BLaER1 treated with 17β-estradiol and CSF1 and Interleukin-3, amounts not matched to agents 10 nM and 100 nM (cell line): Measurements from ENCODE around the gene R3HDM4.
A peak's percentile ranks its signal among the peaks of the same experiment; 100 is the strongest.

Experiments
- H3K27ac ChIP-seq, 11 experiments: shearing (Covaris generic); formaldehyde crosslinking; 2 replicates each; pipeline ENCODE4 v1.8.1; 2022
- H3K27me3 ChIP-seq, 11 experiments: shearing (Covaris generic); formaldehyde crosslinking; 2 replicates each; pipeline ENCODE4 v1.8.1; 2022
- H3K36me3 ChIP-seq, 11 experiments: shearing (Covaris generic); formaldehyde crosslinking; 2 replicates each; pipeline ENCODE4 v1.8.1; 2022
- H3K4me1 ChIP-seq, 10 experiments: shearing (Covaris generic); formaldehyde crosslinking; 2 replicates each; pipeline ENCODE4 v1.8.1; 2022
- H3K4me2 ChIP-seq, 11 experiments: shearing (Covaris generic); formaldehyde crosslinking; 2 replicates each; pipeline ENCODE4 v1.8.1; 2022
- H3K4me3 ChIP-seq, 10 experiments: shearing (Covaris generic); formaldehyde crosslinking; 2 replicates each; pipeline ENCODE4 v1.8.1; 2022
- H3K9ac ChIP-seq, 11 experiments: shearing (Covaris generic); formaldehyde crosslinking; 2 replicates each; pipeline ENCODE4 v1.8.1; 2022
- H3K9me3 ChIP-seq, 11 experiments: shearing (Covaris generic); formaldehyde crosslinking; replicated peaks in 1 of 11; 2 replicates each; pipeline ENCODE4 v1.8.1; 2022
- H4K20me1 ChIP-seq, 11 experiments: shearing (Covaris generic); formaldehyde crosslinking; 2 replicates each; pipeline ENCODE4 v1.8.1; 2022
- Cebpa-rat ChIP-seq, 11 experiments: shearing (Covaris generic); IDR thresholded peaks; 2 replicates each; pipeline ENCODE4 v1.8.1; 2022

R3HDM4 gene

GRCh38 chr19:950352-951066, 37.5 kb upstream of the R3HDM4 start:
- H3K9ac ChIP-seq = peak overlapping the region in 7 of 11 experiments; percentile 16 to 94 (median 86); a peak in 8 of 22 replicates
- H3K9me3 ChIP-seq = no peaks in the 10 kb centered on the region
- no peak overlapping the region for H3K4me3 ChIP-seq
- no peak for TF ChIP-seq Cebpa-rat (IDR thresholded peaks at IDR 0.05)
- H3K27me3 ChIP-seq = no peaks in the 10 kb centered on the region
- H4K20me1 ChIP-seq = peaks cover 4 to 79% (median 18%) of the 10 kb centered on the region in 11 experiments; a peak in 20 of 22 replicates
- H3K36me3 ChIP-seq = peaks cover 0 to 19% (median 0%) of the 10 kb centered on the region in 11 experiments; a peak in 7 of 22 replicates
- peak overlapping the region in 10 of 11 experiments; percentile 10 to 100 (median 72); a peak in 16 of 22 replicates for H3K4me2 ChIP-seq
- H3K27ac ChIP-seq = peak overlapping the region in 8 of 11 experiments; percentile 8 to 95 (median 74); a peak in 9 of 22 replicates
- peaks cover 87 to 98% (median 93%) of the 10 kb centered on the region in 10 experiments for H3K4me1 ChIP-seq

DNA sequence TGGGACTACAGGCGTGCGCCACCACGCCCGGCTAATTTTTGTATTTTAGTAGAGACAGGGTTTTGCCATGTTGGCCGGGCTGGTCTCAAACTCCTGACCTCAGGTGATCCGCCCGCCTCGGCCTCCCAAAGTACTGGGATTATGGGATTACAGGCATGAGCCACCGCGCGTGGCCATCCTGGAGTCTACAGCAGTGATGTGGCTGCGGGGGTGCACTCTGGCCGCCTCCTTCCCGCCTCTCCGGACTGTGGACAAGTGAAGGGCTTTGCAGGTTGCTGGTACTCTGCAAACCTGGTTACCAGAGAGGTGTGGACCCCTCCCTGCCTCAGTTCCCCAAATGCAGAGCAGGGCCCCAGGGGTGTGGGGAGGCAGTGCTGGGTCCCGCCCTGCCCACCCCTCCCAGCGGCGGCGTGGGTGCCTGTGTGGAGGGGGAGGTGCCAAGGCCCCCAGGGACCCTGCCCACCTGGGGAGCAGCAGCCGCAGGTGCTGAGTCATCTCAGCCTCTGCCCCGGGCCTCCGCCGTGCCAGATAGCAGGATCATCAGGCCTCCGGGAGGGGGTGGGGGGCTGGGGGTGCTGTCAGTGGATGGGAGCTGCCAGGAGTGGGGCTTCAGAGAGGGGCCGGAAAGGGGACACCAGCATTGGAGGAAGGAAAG, 36.0 kb upstream of the R3HDM4 start:
- H3K27me3 ChIP-seq = no peaks in the 10 kb centered on the region
- H3K4me1 ChIP-seq = peaks cover 74 to 98% (median 85%) of the 10 kb centered on the region in 10 experiments
- TF ChIP-seq Cebpa-rat (IDR thresholded peaks at IDR 0.05) = no peak
- H3K36me3 ChIP-seq = peaks cover 0 to 30% (median 7%) of the 10 kb centered on the region in 11 experiments; a peak in 13 of 22 replicates
- peak overlapping the region in 6 of 11 experiments; percentile 3 to 44 (median 20); a peak in 7 of 22 replicates for H3K9ac ChIP-seq
- H3K4me2 ChIP-seq = peak overlapping the region; percentile 69 to 94 (median 83)
- no peaks in the 10 kb centered on the region for H3K9me3 ChIP-seq
- H3K4me3 ChIP-seq = no peak overlapping the region
- H3K27ac ChIP-seq = peak overlapping the region in 8 of 11 experiments; percentile 40 to 91 (median 77); a peak in 15 of 22 replicates
- H4K20me1 ChIP-seq = peaks cover 19 to 81% (median 34%) of the 10 kb centered on the region in 11 experiments; a peak in 21 of 22 replicates

- Histone ChIP-seq H4K20me1 (peaks cover 26 to 86% (median 42%) of the 10 kb centered on the region in 11 experiments; a peak in 21 of 22 replicates), H3K9me3 (no peaks in the 10 kb centered on the region), H3K36me3 (peaks cover under 1 to 41% (median 14%) of the 10 kb centered on the region in 11 experiments; a peak in 16 of 22 replicates), H3K27me3 (no peaks in the 10 kb centered on the region), H3K4me1 (peaks cover 63 to 98% (median 75%) of the 10 kb centered on the region in 10 experiments), H3K4me3 (peak overlapping the region in 7 of 10 experiments; percentile 4 to 38 (median 22); a peak in 7 of 20 replicates), H3K27ac (peak overlapping the region; percentile 69 to 91 (median 81)), H3K9ac (peak overlapping the region; percentile 51 to 82 (median 73)), H3K4me2 (peak overlapping the region; percentile 69 to 95 (median 83))
- no peak for TF ChIP-seq Cebpa-rat (IDR thresholded peaks at IDR 0.05)
Measured at GRCh38 chr19:947707-948539, 34.9 kb upstream of the R3HDM4 start.

- H3K4me3 ChIP-seq = peak overlapping the region in 6 of 10 experiments; percentile 4 to 38 (median 22); a peak in 7 of 20 replicates
- H4K20me1 ChIP-seq = peaks cover 34 to 88% (median 50%) of the 10 kb centered on the region in 11 experiments
- peaks cover 61 to 98% (median 73%) of the 10 kb centered on the region in 10 experiments for H3K4me1 ChIP-seq
- H3K9ac ChIP-seq = peak overlapping the region; percentile 51 to 82 (median 73)
- H3K27me3 ChIP-seq = no peaks in the 10 kb centered on the region
- H3K27ac ChIP-seq = peak overlapping the region; percentile 69 to 91 (median 78)
- peaks cover 8 to 48% (median 21%) of the 10 kb centered on the region in 11 experiments; a peak in 21 of 22 replicates for H3K36me3 ChIP-seq
- H3K4me2 ChIP-seq = peak overlapping the region; percentile 69 to 95 (median 83)
- H3K9me3 ChIP-seq = no peaks in the 10 kb centered on the region
- TF ChIP-seq Cebpa-rat (IDR thresholded peaks at IDR 0.05) = no peak
Measured at GRCh38 chr19:947090-947706, 34.2 kb upstream of the R3HDM4 start.

DNA sequence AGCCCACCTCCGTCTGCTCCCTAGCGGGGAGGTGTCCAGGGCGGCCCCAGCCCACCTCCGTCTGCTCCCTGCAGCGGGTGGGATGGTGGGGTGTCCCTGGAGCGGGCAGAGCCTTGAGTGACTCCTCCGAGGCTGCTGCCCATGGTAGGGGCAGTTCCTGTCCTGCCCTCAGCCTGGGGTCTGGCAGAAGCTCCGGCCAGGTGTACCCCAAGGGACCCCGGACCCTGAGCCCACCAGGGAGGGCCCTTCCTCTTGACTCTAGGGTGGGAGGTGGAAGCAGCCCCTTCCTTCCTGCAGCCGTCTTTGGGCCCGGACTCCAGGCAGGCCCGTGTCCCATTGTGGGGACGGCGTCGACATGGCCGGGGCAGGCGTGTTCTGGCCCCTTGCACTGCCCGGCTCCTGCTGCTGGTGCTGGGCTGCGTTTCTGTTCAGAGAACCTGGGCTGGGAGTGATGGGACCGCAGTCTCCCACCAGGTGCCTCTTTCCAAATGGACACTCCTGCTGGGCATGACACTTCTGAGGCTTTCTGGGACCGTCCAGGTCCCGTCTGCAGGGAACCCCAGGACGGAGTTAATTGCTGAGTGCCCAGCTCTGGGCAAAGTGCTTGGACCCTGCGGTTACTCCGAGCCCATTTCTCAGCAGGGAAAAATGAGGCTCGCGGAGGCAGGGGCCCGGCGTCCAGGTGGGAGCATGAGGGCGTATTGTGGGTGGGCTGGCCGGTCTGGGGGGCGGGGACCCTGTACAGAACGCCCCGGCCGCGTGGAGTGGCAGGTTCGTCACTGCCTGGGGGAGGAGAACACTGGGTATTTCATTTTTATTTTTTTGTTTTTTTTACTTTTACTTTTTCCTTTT, 32.6 kb upstream of the R3HDM4 start:
- TF ChIP-seq Cebpa-rat (IDR thresholded peaks at IDR 0.05) = no peak
- H3K9ac ChIP-seq = peak overlapping the region in 3 of 11 experiments; percentile 9 to 15 (median 11); a peak in 2 of 22 replicates
- peaks cover 49 to 95% (median 65%) of the 10 kb centered on the region in 11 experiments for H4K20me1 ChIP-seq
- peak overlapping the region in 6 of 11 experiments; percentile 4 to 32 (median 16); a peak in 9 of 22 replicates for H3K27ac ChIP-seq
- H3K4me3 ChIP-seq = no peak overlapping the region
- H3K4me2 ChIP-seq = peak overlapping the region in 7 of 11 experiments; percentile 7 to 95 (median 23); a peak in 7 of 22 replicates
- H3K9me3 ChIP-seq = no peaks in the 10 kb centered on the region
- peaks cover 61 to 98% (median 73%) of the 10 kb centered on the region in 10 experiments for H3K4me1 ChIP-seq
- no peaks in the 10 kb centered on the region for H3K27me3 ChIP-seq
- peaks cover 11 to 59% (median 26%) of the 10 kb centered on the region in 11 experiments; a peak in 21 of 22 replicates for H3K36me3 ChIP-seq

DNA sequence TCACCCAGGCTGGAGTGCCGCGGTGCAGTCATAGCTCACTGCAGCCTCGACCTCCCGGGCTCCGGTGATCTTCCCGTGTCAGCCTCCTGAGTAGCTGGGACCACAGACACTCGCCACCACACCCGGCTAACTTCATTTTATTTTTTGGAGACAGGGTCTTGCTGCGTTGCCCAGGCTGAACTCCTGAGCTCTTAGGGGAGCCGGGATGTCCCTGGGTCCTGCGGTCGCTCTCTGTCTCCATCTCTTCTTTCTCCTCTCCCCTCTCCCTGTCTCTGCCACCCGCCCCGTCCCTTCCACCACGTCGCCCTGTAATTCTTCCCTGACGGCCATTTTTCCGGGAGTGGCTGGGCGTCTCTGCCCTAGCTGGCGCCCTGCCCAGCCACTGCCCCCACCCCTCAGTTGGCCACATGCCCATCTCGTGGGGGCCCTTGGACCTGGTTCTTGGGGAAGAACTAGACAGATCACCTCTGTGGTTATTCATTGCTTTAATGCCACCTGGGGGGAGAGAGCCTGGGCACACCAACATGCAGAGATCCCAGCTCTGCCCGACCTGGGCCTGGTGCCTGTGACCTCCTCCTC, 31.7 kb upstream of the R3HDM4 start:
- Histone ChIP-seq H3K4me1 (peaks cover 61 to 98% (median 74%) of the 10 kb centered on the region in 10 experiments), H3K27me3 (no peaks in the 10 kb centered on the region), H3K4me3 (no peak overlapping the region), H3K27ac (peak overlapping the region in 4 of 11 experiments; percentile 8 to 32 (median 20); a peak in 5 of 22 replicates), H3K9ac (peak overlapping the region in 3 of 11 experiments; percentile 9 to 15 (median 11); a peak in 2 of 22 replicates), H3K4me2 (peak overlapping the region in 6 of 11 experiments; percentile 7 to 95 (median 57); a peak in 7 of 22 replicates), H3K9me3 (no peaks in the 10 kb centered on the region), H3K36me3 (peaks cover 12 to 62% (median 28%) of the 10 kb centered on the region in 11 experiments; a peak in 21 of 22 replicates), H4K20me1 (peaks cover 58 to 98% (median 74%) of the 10 kb centered on the region in 11 experiments)
- no peak for TF ChIP-seq Cebpa-rat (IDR thresholded peaks at IDR 0.05)

DNA sequence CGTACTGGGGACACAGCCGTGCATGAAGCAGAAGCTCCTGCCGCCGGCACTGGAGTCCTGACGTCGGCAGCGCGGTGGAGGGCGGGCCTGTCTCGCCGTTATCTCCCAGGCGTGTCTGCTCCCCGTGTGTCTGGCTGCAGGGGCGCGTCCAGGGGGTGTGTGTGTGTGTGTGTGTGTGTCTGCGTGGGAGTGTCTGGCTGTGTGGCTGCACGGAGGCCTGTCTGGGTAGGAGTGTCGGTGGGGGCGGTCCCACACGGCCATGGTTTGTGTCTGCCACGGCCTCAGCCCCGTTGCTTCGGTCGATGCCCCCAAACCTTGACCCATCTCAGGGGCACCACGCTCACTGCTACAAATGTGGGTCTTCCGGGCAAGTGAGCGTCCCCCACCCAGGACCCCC, 31.1 kb upstream of the R3HDM4 start:
- H4K20me1 ChIP-seq = peaks cover 64 to 98% (median 80%) of the 10 kb centered on the region in 11 experiments
- H3K9ac ChIP-seq = no peak overlapping the region
- H3K4me1 ChIP-seq = peaks cover 61 to 98% (median 74%) of the 10 kb centered on the region in 10 experiments
- no peak overlapping the region for H3K4me3 ChIP-seq
- no peaks in the 10 kb centered on the region for H3K27me3 ChIP-seq
- peak overlapping the region in 2 of 11 experiments; percentile 94 to 95; a peak in 4 of 22 replicates for H3K4me2 ChIP-seq
- peaks cover 18 to 67% (median 34%) of the 10 kb centered on the region in 11 experiments; a peak in 21 of 22 replicates for H3K36me3 ChIP-seq
- H3K27ac ChIP-seq = 0 out of 22 replicates have a peak overlapping the region, but pooled peaks of 1 of the 11 experiments have one; percentile 32
- H3K9me3 ChIP-seq = no peaks in the 10 kb centered on the region
- no peak for TF ChIP-seq Cebpa-rat (IDR thresholded peaks at IDR 0.05)
